Calu3 (cell line): ENCODE measurements around the gene COMMD9. TPM values are rescaled to one million over a fixed set of nuclear protein-coding genes. Genes with fewer than 3 reads are reported as not detected.

ENCODE experiments used
- BruUV-seq: library from RNA; stranded (reverse); fragments of 400-500 nt; replicated peaks from 2 replicates; lab custom pipeline; 2021; lab: Mats Ljungman, UMichigan
- CTCF ChIA-PET: fragments of 300-600 bp; sonication (Branson Sonifier 250); formaldehyde crosslinking; loops from one replicate; lab custom pipeline; 2022; ENCODE audit warnings: antibody characterized with exemption; lab: Charles Lee
- DNase-seq: peaks from one replicate; pipeline ENCODE4 v3.0.0; 2022
- H3K27ac Mint-ChIP-seq: one replicate; pipeline ENCODE4 v1.8.0; 2022; ENCODE audit warnings: mixed read lengths; ENCODE audit not compliant: unreplicated experiment
- H3K27me3 Mint-ChIP-seq: one replicate; pipeline ENCODE4 v1.8.0; 2022; ENCODE audit warnings: mixed read lengths; ENCODE audit not compliant: unreplicated experiment
- H3K36me3 Mint-ChIP-seq: one replicate; pipeline ENCODE4 v1.8.0; 2022; ENCODE audit warnings: mild to moderate bottlenecking, moderate library complexity, mixed read lengths; ENCODE audit not compliant: insufficient read depth, unreplicated experiment
- H3K4me1 Mint-ChIP-seq: one replicate; pipeline ENCODE4 v1.8.0; 2022; ENCODE audit warnings: mild to moderate bottlenecking, low read depth, mixed read lengths; ENCODE audit not compliant: unreplicated experiment
- H3K4me3 Mint-ChIP-seq: one replicate; pipeline ENCODE4 v1.8.0; 2022; ENCODE audit warnings: mild to moderate bottlenecking, low read depth, moderate library complexity, mixed read lengths; ENCODE audit not compliant: unreplicated experiment
- H3K9me3 Mint-ChIP-seq: one replicate; pipeline ENCODE4 v1.8.0; 2022; ENCODE audit warnings: low read depth, mixed read lengths; ENCODE audit not compliant: unreplicated experiment
- CTCF ChIP-seq: fragments of 200-600 bp; IDR thresholded peaks from one replicate; pipeline ENCODE4 v1.8.0; 2022; ENCODE audit warnings: antibody characterized with exemption; ENCODE audit not compliant: unreplicated experiment
- intact Hi-C: fragments of 100-400 bp; cut with micrococcal nuclease; formaldehyde crosslinking; loops from one replicate; pipeline ENCODE4 v1.10.0; 2022; ENCODE audit not compliant: unreplicated experiment
- total RNA-seq: library from RNA; stranded (reverse); gene quantifications from 2 replicates; pipeline ENCODE4 v1.2.3, GENCODE V29; 2022

COMMD9 gene
- total RNA-seq, 1 experiment from 2014 or later, result 44.1 TPM

GRCh38 chr11:36305047-36305446, 15.8 kb upstream of the COMMD9 start:
- intact Hi-C loops, result loop anchor here (5.0 kb wide), 2 partner anchors 67 to 187 kb away; no protein-coding TSS in a partner anchor
- BruUV-seq, result no TSS peak
- Mint-ChIP-seq H3K9me3 (no peaks in the 10 kb centered on the region), H3K36me3 (no peaks in the 10 kb centered on the region), H3K4me1 (peaks cover 10% of the 10 kb centered on the region), H3K4me3 (no peak overlapping the region), H3K27ac (no peak overlapping the region), H3K27me3 (peaks cover 21% of the 10 kb centered on the region)
- no peak for TF ChIP-seq CTCF
- CTCF ChIA-PET, result interaction anchor here (0.7 kb wide), 1 partner anchor 948 kb away, joined by 3 read pairs; no protein-coding TSS in a partner anchor
- DNase-seq, result no peak

- no TSS peak for BruUV-seq
- Mint-ChIP-seq H3K27me3 (peaks cover 21% of the 10 kb centered on the region), H3K4me1 (peaks cover 8% of the 10 kb centered on the region), H3K4me3 (no peak overlapping the region), H3K9me3 (no peaks in the 10 kb centered on the region), H3K27ac (no peak overlapping the region), H3K36me3 (no peaks in the 10 kb centered on the region)
- DNase-seq, result no peak
- CTCF ChIA-PET, result interaction anchor here (1.0 to 1.1 kb wide), 3 partner anchors 9 to 189 kb away, joined by 3 to 10 read pairs (median 6); no protein-coding TSS in a partner anchor
- TF ChIP-seq CTCF, result no peak
- intact Hi-C loops, result no loop called here
Observed at GRCh38 chr11:36304351-36304750, 15.1 kb upstream of the COMMD9 start.

GRCh38 chr11:36300650-36301049, 11.4 kb upstream of the COMMD9 start:
- no peak overlapping the region for H3K27ac Mint-ChIP-seq
- no TSS peak for BruUV-seq
- intact Hi-C loops, result no loop called here
- DNase-seq, result no peak
- TF ChIP-seq CTCF, result no peak
- no peaks in the 10 kb centered on the region for H3K9me3 Mint-ChIP-seq
- no peaks in the 10 kb centered on the region for H3K36me3 Mint-ChIP-seq
- CTCF ChIA-PET, result no interaction called here
- H3K4me1 Mint-ChIP-seq, result no peaks in the 10 kb centered on the region
- H3K27me3 Mint-ChIP-seq, result peaks cover 52% of the 10 kb centered on the region
- no peak overlapping the region for H3K4me3 Mint-ChIP-seq

GRCh38 chr11:36296884-36297543, 7.8 kb upstream of the COMMD9 start:
- DNase-seq, result no peak
- Mint-ChIP-seq H3K4me3 (no peak overlapping the region), H3K36me3 (no peaks in the 10 kb centered on the region), H3K27me3 (peaks cover 46% of the 10 kb centered on the region), H3K9me3 (no peaks in the 10 kb centered on the region), H3K4me1 (no peaks in the 10 kb centered on the region), H3K27ac (no peak overlapping the region)
- intact Hi-C loops, result no loop called here
- CTCF ChIA-PET, result interaction anchor here (0.6 kb wide), 1 partner anchor 198 kb away, joined by 3 read pairs; no protein-coding TSS in a partner anchor
- no TSS peak for BruUV-seq
- no peak for TF ChIP-seq CTCF
